H1 (cell line): ENCODE measurements around the gene KLHL30. TPM values are rescaled to one million over a fixed set of nuclear protein-coding genes. Genes with fewer than 3 reads are reported as not detected.

Experiments used
- CTCF ChIA-PET: fragments of 300-600 bp; sonication (Branson Sonifier 250); formaldehyde crosslinking; loops from one replicate; lab custom pipeline; 2021; ENCODE audit not compliant: partially characterized antibody; lab: Charles Lee
- POLR2A ChIA-PET: fragments of 300-600 bp; sonication (Branson Sonifier 250); formaldehyde crosslinking; loops from one replicate; lab custom pipeline; 2021; ENCODE audit warnings: inconsistent platforms; ENCODE audit not compliant: partially characterized antibody; lab: Charles Lee
- DNase-seq, 2 experiments: peaks; one replicate each; pipeline versions ENCODE4 v3.0.0 to v3.0.0-alpha.2; 2010 to 2022; ENCODE audit warnings: low spot score in 2 of 2, low read depth in 1 of 2, mixed read lengths in 1 of 2
- FAIRE-seq: peaks from 2 replicates; lab custom pipeline; 2011; peaks lifted over from hg19 to GRCh38; lab: Jason Lieb, UNC
- H2AFZ ChIP-seq: 2 replicates; pipeline ENCODE4 v1.8.1; 2012; ENCODE audit warnings: low read length, inconsistent platforms
- H2AK5ac ChIP-seq: 2 replicates; pipeline ENCODE4 v1.6.1; 2013; ENCODE audit warnings: low read depth, low read length
- H2BK120ac ChIP-seq: replicated peaks from 2 replicates; pipeline ENCODE3; 2013; ENCODE audit warnings: low read depth, low read length, inconsistent platforms
- H2BK12ac ChIP-seq: 2 replicates; pipeline ENCODE4 v1.6.1; 2013; ENCODE audit warnings: low read depth, low read length
- H2BK15ac ChIP-seq: 2 replicates; pipeline ENCODE4 v1.6.1; 2013; ENCODE audit warnings: low read length
- H2BK20ac ChIP-seq: 2 replicates; pipeline ENCODE4 v1.6.1; 2013; ENCODE audit warnings: low read length
- H2BK5ac ChIP-seq: 2 replicates; pipeline ENCODE4 v1.6.1; 2013; ENCODE audit warnings: low read depth, low read length
- H3K14ac ChIP-seq: 2 replicates; pipeline ENCODE4 v1.6.1; 2013; ENCODE audit warnings: inconsistent platforms; ENCODE audit not compliant: insufficient read length
- H3K18ac ChIP-seq: 2 replicates; pipeline ENCODE4 v1.6.1; 2013; ENCODE audit warnings: low read length; ENCODE audit errors: extremely low read depth
- H3K23ac ChIP-seq: 2 replicates; pipeline ENCODE4 v1.6.1; 2013; ENCODE audit warnings: inconsistent platforms; ENCODE audit not compliant: insufficient read length
- H3K23me2 ChIP-seq: 2 replicates; pipeline ENCODE4 v1.6.1; 2013; ENCODE audit warnings: low read depth, low read length
- H3K27ac ChIP-seq: 2 replicates; pipeline ENCODE4 v1.6.1; 2011; ENCODE audit warnings: low read depth, low read length, inconsistent platforms
- H3K27me3 ChIP-seq, 4 experiments: replicated peaks in 1 of 4; 1 replicate in 1 of 4; 2 replicates in 3 of 4; pipeline versions ENCODE4 v1.6.1 to v1.8.1; 2011 to 2013; ENCODE audit warnings: low read length in 3 of 4, mild to moderate bottlenecking in 3 of 4, inconsistent platforms in 2 of 4, mixed read lengths in 2 of 4, moderate library complexity in 1 of 4; ENCODE audit not compliant: control insufficient read depth in 3 of 4, insufficient read depth in 3 of 4; ENCODE audit errors: extremely low read depth in 1 of 4
- H3K36me3 ChIP-seq, 4 experiments: 2 replicates each; pipeline versions ENCODE4 v1.6.1 to v1.8.1; 2011 to 2013; ENCODE audit warnings: mild to moderate bottlenecking in 4 of 4, low read length in 3 of 4, moderate library complexity in 2 of 4, control low read depth in 1 of 4, inconsistent platforms in 1 of 4; ENCODE audit not compliant: insufficient read depth in 4 of 4, control insufficient read depth in 2 of 4
- H3K4ac ChIP-seq: replicated peaks from 2 replicates; pipeline ENCODE3; 2013; ENCODE audit warnings: low read length, low read depth, mixed read lengths, inconsistent platforms; ENCODE audit not compliant: insufficient read length
- H3K4me1 ChIP-seq, 4 experiments: replicated peaks in 1 of 4; 1 replicate in 1 of 4; 2 replicates in 3 of 4; pipeline versions ENCODE4 v1.6.1 to v1.8.1; 2011 to 2013; ENCODE audit warnings: low read length in 3 of 4, inconsistent platforms in 2 of 4, mixed read lengths in 1 of 4; ENCODE audit not compliant: insufficient read depth in 4 of 4, control insufficient read depth in 3 of 4
- H3K4me2 ChIP-seq, 2 experiments: 2 replicates each; pipeline versions ENCODE4 v1.6.1 to v1.8.1; 2011 to 2013; ENCODE audit warnings: low read depth in 2 of 2, low read length in 2 of 2, control low read depth in 1 of 2, inconsistent platforms in 1 of 2, mild to moderate bottlenecking in 1 of 2; ENCODE audit not compliant: insufficient read depth in 1 of 2
- H3K4me3 ChIP-seq, 4 experiments: fragments of 200-600, 300-600 bp in 1 of 4; sonication (generic), shearing (Covaris generic), sonication (Bioruptor Twin) in 1 of 4; 2 replicates each; pipeline versions ENCODE4 v1.5.1 to v1.8.1; 2011 to 2016; ENCODE audit warnings: low read length in 4 of 4, low read depth in 3 of 4, control low read depth in 2 of 4, inconsistent platforms in 2 of 4, mild to moderate bottlenecking in 2 of 4, mixed read lengths in 1 of 4, moderate library complexity in 1 of 4; ENCODE audit not compliant: insufficient read depth in 2 of 4; ENCODE audit errors: extremely low read depth in 1 of 4
- H3K56ac ChIP-seq: replicated peaks from 2 replicates; pipeline ENCODE3; 2013; ENCODE audit warnings: low read depth, mild to moderate bottlenecking, mixed read lengths, low read length, inconsistent platforms; ENCODE audit not compliant: insufficient read length
- H3K79me1 ChIP-seq: 2 replicates; pipeline ENCODE4 v1.6.1; 2013; ENCODE audit warnings: low read depth, low read length, control low read depth
- H3K79me2 ChIP-seq, 2 experiments: 2 replicates each; pipeline versions ENCODE4 v1.6.1 to v1.8.1; 2012 to 2013; ENCODE audit warnings: low read length in 2 of 2, mild to moderate bottlenecking in 2 of 2, inconsistent platforms in 1 of 2; ENCODE audit not compliant: insufficient read depth in 2 of 2, control insufficient read depth in 1 of 2
- H3K9ac ChIP-seq, 4 experiments: replicated peaks in 1 of 4; 1 replicate in 1 of 4; 2 replicates in 3 of 4; pipeline versions ENCODE4 v1.6.1 to v1.8.1; 2011 to 2013; ENCODE audit warnings: low read depth in 3 of 4, low read length in 3 of 4, control low read depth in 2 of 4, mild to moderate bottlenecking in 2 of 4, moderate library complexity in 2 of 4, inconsistent platforms in 1 of 4; ENCODE audit errors: extremely low read depth in 1 of 4
- H3K9me3 ChIP-seq, 2 experiments: 2 replicates each; pipeline versions ENCODE4 v1.6.1 to v1.8.1; 2012 to 2013; ENCODE audit warnings: mild to moderate bottlenecking in 2 of 2, moderate library complexity in 2 of 2, control low read depth in 1 of 2, inconsistent platforms in 1 of 2, low read depth in 1 of 2, low read length in 1 of 2, mixed read lengths in 1 of 2; ENCODE audit not compliant: insufficient read depth in 2 of 2
- H4K20me1 ChIP-seq, 2 experiments: replicated peaks in 1 of 2; 2 replicates each; pipeline versions ENCODE3 to v1.8.1; 2011 to 2013; ENCODE audit warnings: inconsistent platforms in 2 of 2, low read length in 2 of 2, mild to moderate bottlenecking in 1 of 2; ENCODE audit not compliant: insufficient read depth in 2 of 2, control insufficient read depth in 1 of 2
- H4K5ac ChIP-seq: 2 replicates; pipeline ENCODE4 v1.6.1; 2013; ENCODE audit warnings: low read length, low read depth, mixed read lengths, inconsistent platforms; ENCODE audit not compliant: insufficient read length
- H4K8ac ChIP-seq: 2 replicates; pipeline ENCODE4 v1.8.0; 2013; ENCODE audit warnings: mild to moderate bottlenecking, moderate library complexity, low read length, inconsistent platforms; ENCODE audit not compliant: insufficient read depth; ENCODE audit errors: extremely low read depth
- H4K91ac ChIP-seq: replicated peaks from 2 replicates; pipeline ENCODE3; 2013; ENCODE audit warnings: low read length, mixed read lengths, inconsistent platforms; ENCODE audit not compliant: insufficient read length
- CEBPB ChIP-seq: IDR thresholded peaks from 2 replicates; pipeline ENCODE4 v1.6.1; 2012; ENCODE audit warnings: low read depth, low read length
- CHD1 ChIP-seq: IDR thresholded peaks from 2 replicates; pipeline ENCODE4 v1.6.1; 2012; ENCODE audit warnings: low read depth, low read length, improper control_type of control experiment
- CHD2 ChIP-seq: IDR thresholded peaks from 2 replicates; pipeline ENCODE4 v1.6.1; 2012; ENCODE audit warnings: low read length, improper control_type of control experiment
- EP300 ChIP-seq, 2 experiments: IDR thresholded peaks; 1 replicate in 1 of 2; 2 replicates in 1 of 2; pipeline ENCODE4 v1.6.1; 2011 to 2012; ENCODE audit warnings: low read depth in 2 of 2, low read length in 2 of 2, mild to moderate bottlenecking in 2 of 2, borderline replicate concordance in 1 of 2, inconsistent platforms in 1 of 2, moderate library complexity in 1 of 2
- MAFK ChIP-seq: IDR thresholded peaks from 2 replicates; pipeline ENCODE4 v1.6.1; 2012; ENCODE audit warnings: low read depth, mild to moderate bottlenecking, improper control_type of control experiment, low read length
- POU5F1 ChIP-seq: IDR thresholded peaks from 2 replicates; pipeline ENCODE4 v1.6.1; 2011; ENCODE audit warnings: low read depth, mild to moderate bottlenecking, low read length, moderate library complexity
- RAD21 ChIP-seq, 2 experiments: IDR thresholded peaks in 1 of 2; conservative IDR thresholded peaks in 1 of 2; 2 replicates each; pipeline ENCODE4 v1.6.1; 2011; ENCODE audit warnings: low read depth in 2 of 2, low read length in 2 of 2, improper control_type of control experiment in 1 of 2, inconsistent platforms in 1 of 2, mild to moderate bottlenecking in 1 of 2, moderate library complexity in 1 of 2
- RNF2 ChIP-seq: fragments of 200-900, 300-1000 bp; sonication (generic); IDR thresholded peaks from 2 replicates; pipeline ENCODE4 v1.7.1; 2016; ENCODE audit warnings: borderline replicate concordance, low read depth, mild to moderate bottlenecking, antibody characterized with exemption, low read length; ENCODE audit not compliant: poor library complexity, severe bottlenecking; ENCODE audit errors: missing control alignments
- SRF ChIP-seq: IDR thresholded peaks from 2 replicates; pipeline ENCODE4 v1.6.1; 2011; ENCODE audit warnings: mild to moderate bottlenecking, low read depth, low read length, moderate library complexity
- TAF1 ChIP-seq: IDR thresholded peaks from 2 replicates; pipeline ENCODE4 v1.6.1; 2011; ENCODE audit warnings: mild to moderate bottlenecking, low read depth, low read length
- WGBS, 2 experiments: shearing (Covaris generic) in 1 of 2; methylation state at CpG; one replicate each; pipeline versions ENCODE4 v1.1.6 to v1.1.7; 2013 to 2015; ENCODE audit warnings: low lambda C conversion rate in 2 of 2, mixed read lengths in 2 of 2, inconsistent platforms in 1 of 2, low coverage in 1 of 2, missing lambda C conversion rate in 1 of 2; ENCODE audit not compliant: insufficient replicate concordance in 2 of 2, insufficient coverage in 1 of 2, insufficient read length in 1 of 2; ENCODE audit errors: extremely low coverage in 1 of 2, missing lambda C conversion rate in 1 of 2; 5-methylcytosine and 5-hydroxymethylcytosine counted together
- polyA plus RNA-seq, 7 experiments: library from polyadenylated mRNA; depleted of rRNA in 3 of 7; stranded (reverse) in 5 of 7; unstranded in 2 of 7; fragments of >200 nt in 5 of 7; fragments of 200-250 nt in 2 of 7; gene quantifications; 1 replicate in 5 of 7; 2 replicates in 1 of 7; 4 replicates in 1 of 7; pipeline versions ENCODE4 v1.2.1 to v1.2.3, GENCODE V29; 2011 to 2013; ENCODE audit warnings: missing spikeins in 2 of 7, mixed read lengths in 2 of 7
- total RNA-seq: library from RNA; stranded (reverse); fragmentation: NEBNext Ultra II Directional; extraction: Animal tissue kit (Norgen Biotek cat#: 25700); gene quantifications from 2 replicates; pipeline ENCODE4 v1.2.1, GENCODE V29; 2021
- TF ChIP-seq, protein P1 (sequence below), 3 experiments: IDR thresholded peaks; 1 replicate in 2 of 3; 2 replicates in 1 of 3; pipeline versions ENCODE4 v1.5.1 to v1.6.1; 2011; ENCODE audit warnings: low read length in 3 of 3, mild to moderate bottlenecking in 3 of 3, inconsistent platforms in 2 of 3, low read depth in 1 of 3, moderate library complexity in 1 of 3; ENCODE audit not compliant: insufficient read depth in 1 of 3; ENCODE audit errors: control extremely low read depth in 1 of 3

KLHL30 gene
- total and polyA plus RNA-seq, 2 of the 8 experiments (the other 6 are each of a cell fraction or from before 2014, with no cell fraction given): not detected

DNA sequence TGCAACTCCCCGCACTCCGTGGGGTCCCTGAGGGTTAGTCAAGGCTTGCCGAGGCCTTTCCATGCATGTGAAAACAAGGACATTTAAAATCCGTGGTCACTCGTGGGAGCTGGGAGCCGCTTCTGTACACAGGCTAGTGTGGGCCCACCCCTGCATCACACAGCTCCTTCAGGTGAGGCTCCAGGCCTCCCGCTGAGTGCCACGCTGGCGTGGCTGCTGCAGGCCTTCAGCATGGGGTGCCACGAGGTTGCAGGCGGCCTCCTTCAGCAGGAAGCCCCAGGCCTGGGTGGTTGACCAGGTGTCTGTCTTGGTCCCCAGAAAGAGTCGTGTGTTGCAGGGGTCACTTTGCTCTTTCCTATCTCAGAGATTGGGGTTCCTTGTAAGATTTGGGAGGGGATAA is 6.6 kb downstream of the KLHL30 start:
- Histone ChIP-seq H3K27ac (no peak overlapping the region), H2AK5ac (no peak overlapping the region), H3K79me1 (no peaks in the 10 kb centered on the region), H4K20me1 (no peaks in the 10 kb centered on the region), H3K4ac (no peak overlapping the region), H2BK20ac (no peak overlapping the region), H3K14ac (no peak overlapping the region), H2AFZ (no peak overlapping the region), H4K5ac (no peak overlapping the region), H3K23ac (no peak overlapping the region), H3K79me2 (no peaks in the 10 kb centered on the region), H3K36me3 (no peaks in the 10 kb centered on the region; a peak in 1 of 8 replicates), H3K9me3 (no peaks in the 10 kb centered on the region), H4K8ac (no peak overlapping the region), H2BK15ac (no peak overlapping the region), H2BK5ac (no peak overlapping the region), H3K18ac (no peak overlapping the region), H3K27me3 (no peaks in the 10 kb centered on the region), H4K91ac (no peak overlapping the region), H3K23me2 (no peaks in the 10 kb centered on the region), H3K56ac (no peak overlapping the region), H3K4me1 (no peaks in the 10 kb centered on the region), H2BK12ac (no peak overlapping the region), H3K4me3 (no peak overlapping the region), H3K4me2 (no peak overlapping the region), H2BK120ac (no peak overlapping the region), H3K9ac (no peak overlapping the region)
- POLR2A ChIA-PET: interaction anchor here (1.1 kb wide), 1 partner anchor 45 kb away, joined by 3 read pairs; the partner anchor contains the start of gene ESPNL
- 93% methylated on average over 12 of the region's 12 CpGs; no CpG with 5 or more reads in 1 of the 2 experiments for WGBS, 2 experiments
- CTCF ChIA-PET: interaction anchor here (0.6 to 1.0 kb wide), 2 partner anchors 18 to 130 kb away, joined by 3 to 4 read pairs; no protein-coding TSS in a partner anchor
- no peak for DNase-seq
- no peak for FAIRE-seq
- TF ChIP-seq EP300 (IDR thresholded peaks at IDR 0.05; ENCODE audit: borderline replicate concordance in 1 of 2, low read depth in 2 of 2, low read length in 2 of 2) (no peak), POU5F1 (no peak), CHD1 (no peak), RAD21 (IDR thresholded peaks at IDR 0.05 in 1 of 2, conservative IDR thresholded peaks at IDR 0.05 in 1 of 2; ENCODE audit: low read depth in 2 of 2, low read length in 2 of 2) (no peak), RNF2 (no peak), CEBPB (no peak), MAFK (no peak), TAF1 (no peak), CHD2 (no peak), SRF (no peak)
- TF ChIP-seq, protein P1, sequence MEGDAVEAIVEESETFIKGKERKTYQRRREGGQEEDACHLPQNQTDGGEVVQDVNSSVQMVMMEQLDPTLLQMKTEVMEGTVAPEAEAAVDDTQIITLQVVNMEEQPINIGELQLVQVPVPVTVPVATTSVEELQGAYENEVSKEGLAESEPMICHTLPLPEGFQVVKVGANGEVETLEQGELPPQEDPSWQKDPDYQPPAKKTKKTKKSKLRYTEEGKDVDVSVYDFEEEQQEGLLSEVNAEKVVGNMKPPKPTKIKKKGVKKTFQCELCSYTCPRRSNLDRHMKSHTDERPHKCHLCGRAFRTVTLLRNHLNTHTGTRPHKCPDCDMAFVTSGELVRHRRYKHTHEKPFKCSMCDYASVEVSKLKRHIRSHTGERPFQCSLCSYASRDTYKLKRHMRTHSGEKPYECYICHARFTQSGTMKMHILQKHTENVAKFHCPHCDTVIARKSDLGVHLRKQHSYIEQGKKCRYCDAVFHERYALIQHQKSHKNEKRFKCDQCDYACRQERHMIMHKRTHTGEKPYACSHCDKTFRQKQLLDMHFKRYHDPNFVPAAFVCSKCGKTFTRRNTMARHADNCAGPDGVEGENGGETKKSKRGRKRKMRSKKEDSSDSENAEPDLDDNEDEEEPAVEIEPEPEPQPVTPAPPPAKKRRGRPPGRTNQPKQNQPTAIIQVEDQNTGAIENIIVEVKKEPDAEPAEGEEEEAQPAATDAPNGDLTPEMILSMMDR (IDR thresholded peaks at IDR 0.05; ENCODE audit: control extremely low read depth in 1 of 3, insufficient read depth in 1 of 3, low read depth in 1 of 3, low read length in 3 of 3): no peak
